GM12874 (cell line): ENCODE results near the gene CERS4.

ENCODE experiments used
- TF ChIP-seq, protein P1 (sequence below): IDR thresholded peaks from 2 replicates; pipeline ENCODE4 v1.5.1; 2011; ENCODE audit warnings: low read depth, mild to moderate bottlenecking, control low read depth, low read length, moderate library complexity; ENCODE audit not compliant: insufficient read depth

The CERS4 gene

DNA sequence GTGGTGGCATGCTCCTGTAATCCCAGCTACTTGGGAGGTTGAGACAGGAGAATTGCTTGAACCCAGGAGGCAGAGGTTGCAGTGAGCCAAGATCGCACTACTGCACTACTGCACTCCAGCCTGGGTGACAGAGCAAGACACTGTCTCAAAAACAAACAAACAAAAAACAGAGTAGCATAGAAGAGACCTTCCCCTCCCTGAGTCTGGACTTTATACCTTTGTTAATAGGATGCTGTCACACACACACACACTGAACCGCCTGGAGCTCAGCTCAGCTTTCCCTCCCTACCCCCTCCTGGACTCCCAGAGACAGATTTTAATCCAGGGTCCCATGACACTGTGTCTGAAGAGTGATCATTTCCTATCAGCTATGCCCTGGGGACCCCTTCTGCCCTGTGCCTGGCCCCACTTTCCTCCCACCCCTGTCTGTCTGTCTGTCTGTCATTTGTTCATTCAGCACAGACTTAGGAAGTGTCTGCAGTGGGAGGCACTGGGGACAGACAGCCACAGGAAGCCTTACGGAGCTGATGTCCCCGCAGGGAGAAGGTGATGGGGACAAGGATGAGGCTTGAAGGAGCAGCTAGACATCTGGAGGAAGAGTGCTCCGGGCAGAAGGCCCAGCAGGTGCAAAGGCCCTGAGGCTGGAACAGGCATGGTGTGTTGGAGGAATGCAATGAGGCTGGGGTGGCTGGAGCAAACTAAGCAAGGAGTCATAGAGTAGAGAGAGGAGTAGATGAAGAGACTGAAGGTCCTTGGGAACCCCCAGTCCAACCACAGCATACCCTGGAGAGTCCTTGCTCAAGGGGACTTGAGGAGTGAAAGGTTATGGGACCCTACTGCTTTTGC lies 4.9 kb downstream of the CERS4 start:
- TF ChIP-seq, protein P1, sequence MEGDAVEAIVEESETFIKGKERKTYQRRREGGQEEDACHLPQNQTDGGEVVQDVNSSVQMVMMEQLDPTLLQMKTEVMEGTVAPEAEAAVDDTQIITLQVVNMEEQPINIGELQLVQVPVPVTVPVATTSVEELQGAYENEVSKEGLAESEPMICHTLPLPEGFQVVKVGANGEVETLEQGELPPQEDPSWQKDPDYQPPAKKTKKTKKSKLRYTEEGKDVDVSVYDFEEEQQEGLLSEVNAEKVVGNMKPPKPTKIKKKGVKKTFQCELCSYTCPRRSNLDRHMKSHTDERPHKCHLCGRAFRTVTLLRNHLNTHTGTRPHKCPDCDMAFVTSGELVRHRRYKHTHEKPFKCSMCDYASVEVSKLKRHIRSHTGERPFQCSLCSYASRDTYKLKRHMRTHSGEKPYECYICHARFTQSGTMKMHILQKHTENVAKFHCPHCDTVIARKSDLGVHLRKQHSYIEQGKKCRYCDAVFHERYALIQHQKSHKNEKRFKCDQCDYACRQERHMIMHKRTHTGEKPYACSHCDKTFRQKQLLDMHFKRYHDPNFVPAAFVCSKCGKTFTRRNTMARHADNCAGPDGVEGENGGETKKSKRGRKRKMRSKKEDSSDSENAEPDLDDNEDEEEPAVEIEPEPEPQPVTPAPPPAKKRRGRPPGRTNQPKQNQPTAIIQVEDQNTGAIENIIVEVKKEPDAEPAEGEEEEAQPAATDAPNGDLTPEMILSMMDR, result no peak

DNA sequence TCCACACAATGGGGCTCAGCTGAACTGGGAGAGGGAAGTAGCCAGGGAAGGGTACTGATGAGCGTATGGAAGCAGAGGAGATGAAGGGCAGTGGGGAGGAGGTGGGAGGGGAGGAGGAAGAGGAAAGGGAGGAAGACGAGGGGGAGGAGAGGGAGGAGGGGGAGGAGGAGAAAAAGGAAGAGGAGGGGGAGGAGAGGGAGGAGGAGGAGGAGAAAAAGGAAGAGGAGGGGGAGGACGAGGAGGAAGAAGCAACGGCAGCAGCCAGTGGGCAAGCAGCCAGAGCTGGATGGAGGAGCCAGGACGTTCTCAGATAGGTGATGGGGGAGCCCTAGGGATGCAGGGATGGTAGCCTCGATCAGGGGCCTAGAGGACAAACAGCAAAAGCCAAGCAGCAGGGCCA lies 5.6 kb downstream of the CERS4 start:
- TF ChIP-seq, protein P1, result no peak

DNA sequence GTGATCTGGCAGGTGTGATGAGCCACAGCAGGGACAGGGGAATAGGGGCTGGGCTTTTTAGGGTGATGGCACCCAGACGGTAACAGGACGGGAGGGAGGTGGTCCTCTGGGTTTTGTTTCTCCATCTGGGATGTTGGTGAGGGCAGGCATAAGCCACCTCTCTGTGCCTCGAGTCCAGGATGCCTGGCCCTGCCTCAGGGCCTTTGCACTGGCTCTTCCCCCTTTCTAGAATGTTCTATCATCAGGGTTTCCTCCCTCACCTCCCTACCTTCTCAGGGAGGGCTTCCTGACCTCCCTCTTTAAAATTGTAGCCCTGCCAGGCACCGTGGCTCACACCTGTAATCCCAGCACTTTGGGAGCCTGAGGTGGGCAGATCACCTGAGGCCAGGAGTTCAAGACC lies 6.6 kb downstream of the CERS4 start:
- TF ChIP-seq, protein P1, result no peak

DNA sequence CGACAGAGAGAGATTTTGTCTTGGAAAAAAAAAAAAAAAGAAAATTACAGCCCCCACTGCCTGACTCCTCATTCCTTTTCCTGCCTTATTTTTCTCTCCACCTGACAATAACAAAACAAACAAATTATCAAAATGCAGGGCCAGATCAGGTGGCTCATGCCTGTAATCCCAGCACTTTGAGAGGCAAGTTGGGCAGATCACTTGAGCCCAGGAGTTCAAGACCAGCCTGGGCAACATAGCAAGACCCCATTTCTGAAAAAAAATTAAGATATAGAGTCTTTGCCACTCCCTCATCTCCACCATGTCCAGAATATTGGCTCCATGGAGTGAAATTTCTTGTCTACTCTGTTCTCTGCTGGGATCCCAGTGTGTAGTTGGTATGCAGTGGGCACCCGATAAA lies 7.2 kb downstream of the CERS4 start:
- TF ChIP-seq, protein P1, result no peak

DNA sequence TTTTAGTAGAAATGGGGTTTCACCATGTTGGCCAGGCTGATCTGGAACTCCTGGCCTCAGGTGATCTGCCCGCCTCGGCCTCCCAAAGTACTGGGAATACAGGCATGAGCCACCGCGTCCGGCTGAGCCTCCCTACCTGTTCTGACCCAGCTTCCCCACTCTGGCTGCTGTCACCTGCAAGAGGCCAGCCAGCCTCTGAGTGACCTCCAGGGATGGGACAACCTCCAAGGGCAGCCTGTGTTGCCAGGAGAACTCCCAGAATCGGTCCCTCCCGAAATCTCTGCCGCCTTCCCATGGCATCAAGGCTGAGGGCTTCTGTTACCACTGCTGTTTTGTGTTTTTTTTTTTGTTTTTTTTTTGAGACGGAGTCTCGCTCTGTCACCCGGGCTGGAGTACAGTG lies 11.3 kb downstream of the CERS4 start:
- TF ChIP-seq, protein P1, result no peak

DNA sequence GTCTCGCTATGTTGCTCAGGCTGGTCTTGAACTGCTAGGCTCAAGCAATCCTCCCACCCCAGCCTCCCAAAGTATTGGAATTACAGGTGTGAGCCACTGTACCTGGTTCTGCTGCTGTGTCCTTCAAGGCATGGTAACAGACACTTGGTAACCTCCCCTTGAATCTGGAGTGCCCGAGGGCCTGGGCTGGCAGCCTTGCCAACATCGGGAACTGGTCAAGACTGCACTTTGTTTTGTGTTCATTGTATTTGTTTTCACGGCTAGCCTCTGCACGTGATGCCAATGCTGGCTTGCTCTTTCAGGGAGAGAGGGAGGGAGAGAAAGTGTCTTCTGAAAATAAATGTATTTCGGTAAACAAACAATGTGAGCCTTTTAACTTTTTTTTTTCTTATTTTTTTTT lies 12.0 kb downstream of the CERS4 start:
- TF ChIP-seq, protein P1, result no peak

DNA sequence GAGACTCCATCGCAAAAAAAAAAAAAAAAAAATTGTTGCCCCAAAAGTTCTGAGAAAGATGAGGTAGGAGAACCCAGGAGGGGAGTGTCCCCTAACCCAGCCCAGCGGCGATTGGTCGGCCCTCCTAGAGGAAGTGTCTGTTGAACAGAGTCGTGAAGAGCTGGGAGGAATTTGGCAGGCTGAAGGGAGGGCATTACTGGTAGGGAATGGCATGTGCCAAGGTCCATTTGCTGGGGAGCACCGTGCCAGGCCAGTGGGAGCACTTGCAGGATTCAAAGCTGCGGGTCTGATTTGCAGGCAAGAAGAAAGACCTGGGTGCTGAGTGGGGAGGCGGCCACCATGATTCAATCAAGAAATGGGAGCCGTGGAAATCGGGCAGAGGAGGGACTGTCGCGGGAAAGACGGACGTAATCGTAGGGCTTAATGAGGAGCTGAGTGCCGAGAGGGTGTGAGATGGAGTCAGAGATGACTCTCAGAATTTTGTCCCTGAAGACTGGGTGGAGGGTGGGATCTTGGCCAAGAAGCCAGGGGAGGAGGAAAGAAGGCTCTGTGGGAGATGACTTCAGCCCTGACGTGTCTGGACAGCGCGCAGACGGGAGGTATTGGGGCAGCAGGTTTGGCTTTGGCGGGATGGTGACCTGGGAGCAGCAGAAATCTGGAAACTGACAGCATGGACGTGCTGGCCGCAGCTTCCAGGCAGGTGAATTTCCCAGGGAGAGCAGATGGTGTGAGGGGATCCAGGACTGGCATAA lies 15.4 kb downstream of the CERS4 start:
- TF ChIP-seq, protein P1, result no peak
